ENCODE measurements around the gene SYNGR4.

The SYNGR4 gene

GRCh38 chr19:48329167-48329891 is 34.8 kb upstream of the SYNGR4 start (continued):
- no peak for TF ChIP-seq PATZ1 (CRISPR knock-in tag; IDR thresholded peaks at IDR 0.05; ENCODE audit: borderline replicate concordance)
- TF ChIP-seq ZFP3 (CRISPR knock-in tag; IDR thresholded peaks at IDR 0.05): no peak
- no peak for TF ChIP-seq CSRNP3 (CRISPR knock-in tag; IDR thresholded peaks at IDR 0.05)
- TF ChIP-seq RARB (CRISPR knock-in tag; IDR thresholded peaks at IDR 0.05): no peak
- no peak for TF ChIP-seq ESRRG (CRISPR knock-in tag; IDR thresholded peaks at IDR 0.05)
- TF ChIP-seq GLIS3 (CRISPR knock-in tag; IDR thresholded peaks at IDR 0.05): no peak
- TF ChIP-seq ZC3H10 (CRISPR knock-in tag; IDR thresholded peaks at IDR 0.05): no peak
- TF ChIP-seq ARNTL (CRISPR knock-in tag; IDR thresholded peaks at IDR 0.05; ENCODE audit: borderline replicate concordance, low read depth): no peak
- TF ChIP-seq ISL1 (CRISPR knock-in tag; IDR thresholded peaks at IDR 0.05): no peak

- peak; percentile 17 for ATAC-seq
- no peak for TF ChIP-seq CSDC2 (CRISPR knock-in tag; IDR thresholded peaks at IDR 0.05)
- no peak for TF ChIP-seq GLIS3 (CRISPR knock-in tag; IDR thresholded peaks at IDR 0.05)
- TF ChIP-seq TSHZ2 (CRISPR knock-in tag; IDR thresholded peaks at IDR 0.05): peak; percentile 76
- TF ChIP-seq TCF4 (CRISPR knock-in tag; IDR thresholded peaks at IDR 0.05; ENCODE audit: borderline replicate concordance): no peak
- no peak for TF ChIP-seq ZNF70 (CRISPR knock-in tag; IDR thresholded peaks at IDR 0.05)
- no peak for TF ChIP-seq CSRNP3 (CRISPR knock-in tag; IDR thresholded peaks at IDR 0.05)
- TF ChIP-seq ZNF565 (CRISPR knock-in tag; conservative IDR thresholded peaks at IDR 0.05; ENCODE audit: low read depth): no peak
Observed at GRCh38 chr19:48330012-48330681, 34.0 kb upstream of the SYNGR4 start.

GRCh38 chr19:48332351-48332661 is 31.9 kb upstream of the SYNGR4 start:
- ATAC-seq: no peak; the same call in 2 of the 3 replicates
- TF ChIP-seq TSHZ2 (CRISPR knock-in tag; IDR thresholded peaks at IDR 0.05) (no peak), POU6F1 (CRISPR knock-in tag; IDR thresholded peaks at IDR 0.05; ENCODE audit: borderline replicate concordance, low read depth) (no peak), ZNF565 (CRISPR knock-in tag; conservative IDR thresholded peaks at IDR 0.05; ENCODE audit: low read depth) (no peak), RARB (CRISPR knock-in tag; IDR thresholded peaks at IDR 0.05) (no peak), TCF4 (CRISPR knock-in tag; IDR thresholded peaks at IDR 0.05; ENCODE audit: borderline replicate concordance) (no peak), ZFP30 (CRISPR knock-in tag; IDR thresholded peaks at IDR 0.05) (no peak), ZC3H10 (CRISPR knock-in tag; IDR thresholded peaks at IDR 0.05) (no peak), TOX (CRISPR knock-in tag; IDR thresholded peaks at IDR 0.05; ENCODE audit: borderline replicate concordance) (no peak), OSR1 (CRISPR knock-in tag; IDR thresholded peaks at IDR 0.05) (no peak), BACH2 (CRISPR knock-in tag; IDR thresholded peaks at IDR 0.05; ENCODE audit: borderline replicate concordance) (no peak), ZNF70 (CRISPR knock-in tag; IDR thresholded peaks at IDR 0.05) (no peak), PPARA (CRISPR knock-in tag; IDR thresholded peaks at IDR 0.05; ENCODE audit: borderline replicate concordance) (no peak), GLIS3 (CRISPR knock-in tag; IDR thresholded peaks at IDR 0.05) (no peak)

Data from SK-N-SH treated with all-trans-retinoic acid at 6 μM for 48 hours (cell line).